Keratinocyte (primary cell): ENCODE measurements around the gene ITSN1. TPM values are rescaled to one million over a fixed set of nuclear protein-coding genes. Genes with fewer than 3 reads are reported as not detected.

Experiments
- DNase-seq: peaks from one replicate; pipeline ENCODE4 v3.0.0-alpha.2; 2011; ENCODE audit warnings: low read depth, missing footprints, low spot score
- FAIRE-seq: peaks from 2 replicates; lab custom pipeline; 2011; peaks lifted over from hg19 to GRCh38; lab: Jason Lieb, UNC
- H2AFZ ChIP-seq: 2 replicates; pipeline ENCODE4 v1.6.0; 2012; ENCODE audit warnings: low read length, control low read depth, inconsistent platforms; ENCODE audit not compliant: control insufficient read depth
- H3K27ac ChIP-seq: 2 replicates; pipeline ENCODE4 v1.5.1; 2011; ENCODE audit warnings: low read length; ENCODE audit not compliant: control insufficient read depth, insufficient read depth
- H3K27me3 ChIP-seq: 3 replicates; pipeline ENCODE4 v1.6.0; 2011; ENCODE audit warnings: low read length; ENCODE audit not compliant: control insufficient read depth, insufficient read depth; ENCODE audit errors: extremely low read depth
- H3K36me3 ChIP-seq, 2 experiments: 2 replicates in 1 of 2; 3 replicates in 1 of 2; pipeline ENCODE4 v1.5.1; 2011; ENCODE audit warnings: low read length in 2 of 2, mild to moderate bottlenecking in 1 of 2; ENCODE audit not compliant: control insufficient read depth in 2 of 2, insufficient read depth in 2 of 2; ENCODE audit errors: extremely low read depth in 1 of 2
- H3K4me1 ChIP-seq: 3 replicates; pipeline ENCODE4 v1.5.1; 2011; ENCODE audit warnings: low read length; ENCODE audit not compliant: control insufficient read depth, insufficient read depth; ENCODE audit errors: extremely low read depth
- H3K4me2 ChIP-seq: 3 replicates; pipeline ENCODE4 v1.6.0; 2011; ENCODE audit warnings: low read depth, low read length; ENCODE audit not compliant: control insufficient read depth, insufficient read depth; ENCODE audit errors: extremely low read depth
- H3K4me3 ChIP-seq, 3 experiments: fragments of 200-600 bp in 1 of 3; sonication (generic) in 1 of 3; 2 replicates in 2 of 3; 3 replicates in 1 of 3; pipeline ENCODE4 v1.5.1; 2011 to 2016; ENCODE audit warnings: low read length in 3 of 3, mild to moderate bottlenecking in 3 of 3, control low read depth in 2 of 3, inconsistent platforms in 1 of 3, low read depth in 1 of 3, mixed read lengths in 1 of 3, mixed run types in 1 of 3, moderate library complexity in 1 of 3; ENCODE audit not compliant: control insufficient read depth in 2 of 3, insufficient read depth in 2 of 3; ENCODE audit errors: extremely low read depth in 1 of 3
- H3K79me2 ChIP-seq: 2 replicates; pipeline ENCODE4 v1.6.0; 2012; ENCODE audit warnings: low read length; ENCODE audit not compliant: control insufficient read depth, insufficient read depth
- H3K9ac ChIP-seq: 3 replicates; pipeline ENCODE4 v1.6.0; 2011; ENCODE audit warnings: low read length; ENCODE audit not compliant: control insufficient read depth, insufficient read depth; ENCODE audit errors: extremely low read depth
- H3K9me1 ChIP-seq: 3 replicates; pipeline ENCODE4 v1.6.0; 2011; ENCODE audit warnings: low read length; ENCODE audit not compliant: control insufficient read depth, insufficient read depth; ENCODE audit errors: extremely low read depth
- H3K9me3 ChIP-seq: 2 replicates; pipeline ENCODE4 v1.5.1; 2012; ENCODE audit warnings: low read depth, low read length; ENCODE audit not compliant: control insufficient read depth
- H4K20me1 ChIP-seq: 3 replicates; pipeline ENCODE4 v1.6.0; 2011; ENCODE audit warnings: low read length; ENCODE audit not compliant: control insufficient read depth, insufficient read depth; ENCODE audit errors: extremely low read depth
- EZH2 ChIP-seq: IDR thresholded peaks from one replicate; pipeline ENCODE4 v1.6.1; 2012; ENCODE audit warnings: inconsistent platforms, mild to moderate bottlenecking, low read length, moderate library complexity
- dilution Hi-C: fragments of 300-500 bp; cut with MboI; formaldehyde crosslinking; loops from one replicate; pipeline ENCODE4 v1.7.0; 2020; ENCODE audit warnings: low sequenced_read_pairs; ENCODE audit not compliant: extremely low pct_ligation_motif_present
- polyA plus RNA-seq, 5 experiments: library from polyadenylated mRNA; depleted of rRNA in 3 of 5; stranded (reverse) in 3 of 5; stranded (forward) in 1 of 5; unstranded in 1 of 5; fragments of >200 nt; gene quantifications; 1 replicate in 1 of 5; 2 replicates in 3 of 5; 3 replicates in 1 of 5; pipeline versions ENCODE4 v1.2.1 to v1.2.3, GENCODE V29; 2011 to 2012; ENCODE audit warnings: missing spikeins in 2 of 5, low read depth in 1 of 5, low replicate concordance in 1 of 5
- TF ChIP-seq, protein P1 (sequence below), 3 experiments: IDR thresholded peaks in 1 of 3; conservative IDR thresholded peaks in 1 of 3; optimal IDR thresholded peaks in 1 of 3; 2 replicates in 2 of 3; 3 replicates in 1 of 3; pipeline versions ENCODE3 to v1.5.1; 2011; ENCODE audit warnings: low read length in 3 of 3, mild to moderate bottlenecking in 3 of 3, moderate library complexity in 2 of 3, control low read depth in 1 of 3, inconsistent platforms in 1 of 3; ENCODE audit not compliant: insufficient read depth in 2 of 3; ENCODE audit errors: extremely low read depth in 1 of 3

The ITSN1 gene
- polyA plus RNA-seq, 1 donor (not counting 4 experiments of a cell fraction or from before 2014, with no cell fraction given), result 34.3 TPM

DNA sequence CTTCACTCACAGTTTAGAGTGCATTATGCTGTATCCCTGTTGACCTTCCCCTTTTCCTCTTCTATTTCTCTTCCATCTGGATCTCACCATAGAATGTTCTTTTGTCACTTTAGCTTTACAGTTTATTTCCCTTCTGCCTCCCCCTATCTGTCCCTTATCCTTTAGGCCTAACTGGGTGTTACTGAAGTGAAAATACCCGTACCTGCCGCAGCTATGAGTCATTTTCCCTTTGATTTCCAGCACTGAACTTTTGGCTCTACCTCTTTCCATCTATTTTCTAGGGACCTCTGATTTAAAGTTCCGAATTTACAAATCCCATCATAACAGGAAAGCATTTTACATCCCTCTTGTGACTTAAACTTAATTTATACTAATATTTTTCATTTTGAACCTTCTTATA lies 19.7 kb downstream of the ITSN1 start:
- peaks cover 5% of the 10 kb centered on the region for H3K9me3 ChIP-seq
- H3K27ac ChIP-seq, result peak overlapping the region; percentile 30
- H3K4me3 ChIP-seq, result no peak overlapping the region
- DNase-seq, result no peak
- no peak overlapping the region for H2AFZ ChIP-seq
- H3K36me3 ChIP-seq, result peaks cover 0 to 2% of the 10 kb centered on the region in 2 experiments
- no peaks in the 10 kb centered on the region for H3K27me3 ChIP-seq
- FAIRE-seq, result peak; percentile 68
- TF ChIP-seq, protein P1, sequence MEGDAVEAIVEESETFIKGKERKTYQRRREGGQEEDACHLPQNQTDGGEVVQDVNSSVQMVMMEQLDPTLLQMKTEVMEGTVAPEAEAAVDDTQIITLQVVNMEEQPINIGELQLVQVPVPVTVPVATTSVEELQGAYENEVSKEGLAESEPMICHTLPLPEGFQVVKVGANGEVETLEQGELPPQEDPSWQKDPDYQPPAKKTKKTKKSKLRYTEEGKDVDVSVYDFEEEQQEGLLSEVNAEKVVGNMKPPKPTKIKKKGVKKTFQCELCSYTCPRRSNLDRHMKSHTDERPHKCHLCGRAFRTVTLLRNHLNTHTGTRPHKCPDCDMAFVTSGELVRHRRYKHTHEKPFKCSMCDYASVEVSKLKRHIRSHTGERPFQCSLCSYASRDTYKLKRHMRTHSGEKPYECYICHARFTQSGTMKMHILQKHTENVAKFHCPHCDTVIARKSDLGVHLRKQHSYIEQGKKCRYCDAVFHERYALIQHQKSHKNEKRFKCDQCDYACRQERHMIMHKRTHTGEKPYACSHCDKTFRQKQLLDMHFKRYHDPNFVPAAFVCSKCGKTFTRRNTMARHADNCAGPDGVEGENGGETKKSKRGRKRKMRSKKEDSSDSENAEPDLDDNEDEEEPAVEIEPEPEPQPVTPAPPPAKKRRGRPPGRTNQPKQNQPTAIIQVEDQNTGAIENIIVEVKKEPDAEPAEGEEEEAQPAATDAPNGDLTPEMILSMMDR (optimal IDR thresholded peaks at IDR 0.05 in 1 of 3, IDR thresholded peaks at IDR 0.05 in 1 of 3, conservative IDR thresholded peaks at IDR 0.05 in 1 of 3; ENCODE audit: extremely low read depth in 1 of 3, insufficient read depth in 2 of 3, low read length in 3 of 3), result no peak
- TF ChIP-seq EZH2, result no peak
- H3K9ac ChIP-seq, result no peak overlapping the region
- H3K79me2 ChIP-seq, result peaks cover 83% of the 10 kb centered on the region
- H3K4me1 ChIP-seq, result peaks cover 10% of the 10 kb centered on the region
- no peaks in the 10 kb centered on the region for H3K9me1 ChIP-seq
- no peaks in the 10 kb centered on the region for H4K20me1 ChIP-seq
- peak overlapping the region; percentile 9 for H3K4me2 ChIP-seq
- dilution Hi-C loops, result no loop called here

DNA sequence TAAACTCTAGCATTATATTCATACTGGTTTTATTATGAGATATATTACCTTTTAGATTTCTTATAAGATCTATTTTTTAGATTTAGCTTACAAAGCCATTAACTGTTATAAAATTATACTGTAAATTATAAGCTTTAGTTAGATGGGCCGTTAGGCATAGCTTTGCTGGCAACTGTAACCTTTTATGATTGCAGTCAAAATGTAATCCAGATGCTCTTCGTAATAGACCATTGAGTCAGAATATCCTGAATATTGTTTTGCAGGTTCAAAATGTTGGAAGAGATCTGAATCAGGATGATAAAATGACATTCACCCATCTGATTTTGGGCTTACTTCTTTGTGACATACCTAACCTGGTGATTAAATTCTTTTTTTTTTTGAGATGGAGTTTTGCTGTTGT lies 20.9 kb downstream of the ITSN1 start:
- Histone ChIP-seq H3K4me2 (no peak overlapping the region), H3K79me2 (peaks cover 82% of the 10 kb centered on the region), H3K4me3 (no peak overlapping the region), H3K4me1 (peaks cover 17% of the 10 kb centered on the region), H3K36me3 (peaks cover 0 to 2% of the 10 kb centered on the region in 2 experiments), H3K27ac (no peak overlapping the region), H4K20me1 (no peaks in the 10 kb centered on the region), H3K9me1 (peaks cover 2% of the 10 kb centered on the region), H3K9ac (no peak overlapping the region), H2AFZ (no peak overlapping the region), H3K27me3 (no peaks in the 10 kb centered on the region), H3K9me3 (peaks cover 5% of the 10 kb centered on the region)
- no peak for TF ChIP-seq EZH2
- TF ChIP-seq, protein P1 (optimal IDR thresholded peaks at IDR 0.05 in 1 of 3, IDR thresholded peaks at IDR 0.05 in 1 of 3, conservative IDR thresholded peaks at IDR 0.05 in 1 of 3; ENCODE audit: extremely low read depth in 1 of 3, insufficient read depth in 2 of 3, low read length in 3 of 3), result no peak
- FAIRE-seq, result no peak
- dilution Hi-C loops, result no loop called here
- DNase-seq, result no peak
